OCI-LY3 (cell line): ENCODE data around the gene UBA3.

ENCODE experiments used
- H2AFZ ChIP-seq: fragments of 200-600, 300-600 bp; shearing (Covaris generic); 2 replicates; pipeline ENCODE4 v1.6.0; 2014; ENCODE audit warnings: antibody characterized with exemption, low read depth, low read length
- H3K27ac ChIP-seq: fragments of 200-600, 300-600 bp; sonication (generic); 2 replicates; pipeline ENCODE4 v1.5.1; 2014; ENCODE audit warnings: mild to moderate bottlenecking, low read length, moderate library complexity, mixed read lengths
- H3K27me3 ChIP-seq: fragments of 200-600, 300-600 bp; sonication (generic); 2 replicates; pipeline ENCODE4 v1.6.1; 2014; ENCODE audit warnings: low read depth, low read length, mixed read lengths
- H3K36me3 ChIP-seq: fragments of 200-600, 300-600 bp; sonication (generic); replicated peaks from 2 replicates; pipeline ENCODE3; 2014; ENCODE audit warnings: low read depth, low read length, mixed read lengths
- H3K4me1 ChIP-seq: fragments of 300-600, 200-600 bp; sonication (generic); 2 replicates; pipeline ENCODE4 v1.6.1; 2014; ENCODE audit warnings: low read length, mixed read lengths
- H3K4me2 ChIP-seq: fragments of 200-600, 300-600 bp; sonication (generic); 2 replicates; pipeline ENCODE4 v1.6.1; 2014; ENCODE audit warnings: low read length, mixed read lengths
- H3K4me3 ChIP-seq: fragments of 300-600, 200-600 bp; sonication (generic); 2 replicates; pipeline ENCODE4 v1.5.1; 2014; ENCODE audit warnings: antibody characterized with exemption, mild to moderate bottlenecking, low read length, moderate library complexity
- H3K79me2 ChIP-seq: fragments of 300-600, 200-600 bp; shearing (Covaris generic); 2 replicates; pipeline ENCODE4 v1.6.1; 2014; ENCODE audit warnings: mild to moderate bottlenecking, low read length, mixed read lengths
- H3K9ac ChIP-seq: fragments of 300-600, 200-600 bp; shearing (Covaris generic); 2 replicates; pipeline ENCODE4 v1.6.0; 2014; ENCODE audit warnings: mild to moderate bottlenecking, low read length, moderate library complexity
- H3K9me3 ChIP-seq: fragments of 200-600, 300-600 bp; shearing (Covaris generic); 2 replicates; pipeline ENCODE4 v1.6.1; 2014; ENCODE audit warnings: low read length, mixed read lengths; ENCODE audit not compliant: insufficient read depth
- H4K20me1 ChIP-seq: fragments of 200-600, 300-600 bp; sonication (generic); 2 replicates; pipeline ENCODE4 v1.6.1; 2016; ENCODE audit warnings: low read length, mixed read lengths; ENCODE audit not compliant: insufficient read depth
- CTCF ChIP-seq: fragments of 200-600, 300-600 bp; sonication (generic); IDR thresholded peaks from 2 replicates; pipeline ENCODE4 v1.5.1; 2014; ENCODE audit warnings: antibody characterized with exemption, low read length, low read depth
- EZH2phosphoT487 ChIP-seq: fragments of 200-600 bp; shearing (Covaris generic); IDR thresholded peaks from 2 replicates; pipeline ENCODE4 v1.6.1; 2018; ENCODE audit warnings: antibody characterized with exemption, mixed run types, low read depth

The UBA3 gene

GRCh38 chr3:69005071-69005790 is 74.9 kb downstream of the UBA3 start:
- H4K20me1 ChIP-seq: no peaks in the 10 kb centered on the region
- no peak overlapping the region for H2AFZ ChIP-seq
- H3K27ac ChIP-seq: no peak overlapping the region
- no peak overlapping the region for H3K9ac ChIP-seq
- H3K36me3 ChIP-seq: peaks cover 22% of the 10 kb centered on the region
- H3K4me3 ChIP-seq: no peak overlapping the region
- TF ChIP-seq EZH2phosphoT487 (no peak), CTCF (no peak)
- H3K79me2 ChIP-seq: no peaks in the 10 kb centered on the region
- H3K27me3 ChIP-seq: no peaks in the 10 kb centered on the region
- H3K9me3 ChIP-seq: no peaks in the 10 kb centered on the region
- no peak overlapping the region for H3K4me2 ChIP-seq
- no peaks in the 10 kb centered on the region for H3K4me1 ChIP-seq
